ENCODE measurements around the gene TMC7.
"Not testable (repeated sequence)": the region's sequence is repeated elsewhere in the genome, so short reads cannot be mapped to it uniquely, and the experiment has no call there.

TMC7 gene

DNA sequence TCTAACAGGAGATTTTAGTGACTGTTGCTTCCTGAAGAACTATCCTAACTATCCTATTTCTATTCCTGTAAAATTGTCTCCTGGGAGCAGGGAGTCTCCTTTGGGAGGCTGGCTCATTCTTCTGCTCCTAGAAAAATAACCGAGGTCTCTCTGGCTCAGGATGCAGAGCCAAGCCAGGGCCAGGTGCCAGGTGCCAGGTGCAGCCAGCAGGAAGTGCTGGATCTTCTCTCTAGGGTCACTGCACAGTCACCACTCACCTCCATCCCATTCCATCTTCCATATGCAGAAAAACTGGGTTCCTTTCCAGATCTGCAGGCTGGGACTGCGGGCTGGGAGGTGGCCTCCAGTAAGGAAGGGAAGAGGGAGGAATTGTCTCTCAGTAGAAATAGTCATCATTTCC, 3.8 kb upstream of the TMC7 start:
- DNase-seq, result no peak

DNA sequence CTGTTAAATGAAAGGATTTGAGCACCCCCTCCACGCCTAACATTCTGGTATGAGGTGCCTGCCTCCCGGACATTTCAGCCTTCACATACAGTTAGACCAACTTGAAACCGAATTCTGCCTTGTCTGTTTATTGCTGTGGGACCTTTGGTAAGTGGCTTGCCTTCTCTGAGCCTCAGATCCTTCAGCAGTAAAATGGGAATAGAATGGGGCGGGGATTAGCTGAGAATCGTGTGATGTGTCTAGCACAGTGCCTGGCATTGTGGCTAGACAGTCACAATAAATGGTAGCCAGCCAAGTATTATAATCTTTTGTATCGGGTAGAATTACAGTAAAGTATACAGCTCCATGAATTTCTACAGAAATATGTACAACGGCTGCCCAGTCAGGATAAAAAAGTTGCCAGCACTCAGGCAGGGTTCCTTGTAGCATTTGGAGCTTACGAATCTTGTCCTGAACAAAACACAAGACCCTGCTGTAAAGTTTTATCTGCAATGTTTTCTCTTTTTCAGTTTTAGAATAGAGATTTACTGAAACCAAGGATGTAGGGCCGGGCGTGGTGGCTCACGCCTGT, 786 bp downstream of the TMC7 start:
- no peak for DNase-seq

DNA sequence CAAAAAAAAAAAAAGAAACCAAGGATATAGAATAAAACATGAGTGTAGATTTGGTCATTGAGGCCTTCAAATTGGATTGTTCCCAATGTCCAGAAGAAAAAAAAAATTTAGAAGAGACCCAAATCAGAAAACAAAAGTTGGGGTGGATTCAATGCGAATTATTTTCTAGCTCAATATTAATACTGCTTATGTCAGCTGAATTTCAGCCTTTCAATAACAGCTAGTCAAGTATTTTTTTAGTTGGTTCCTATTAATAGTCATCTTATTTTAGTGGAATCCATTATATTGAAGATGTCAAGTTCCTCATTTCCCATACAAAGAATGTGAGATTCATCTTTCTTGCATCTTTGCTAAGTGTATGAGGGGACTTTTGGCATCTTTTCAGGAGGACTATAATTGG, 1.5 kb downstream of the TMC7 start:
- DNase-seq, result not testable (repeated sequence)

DNA sequence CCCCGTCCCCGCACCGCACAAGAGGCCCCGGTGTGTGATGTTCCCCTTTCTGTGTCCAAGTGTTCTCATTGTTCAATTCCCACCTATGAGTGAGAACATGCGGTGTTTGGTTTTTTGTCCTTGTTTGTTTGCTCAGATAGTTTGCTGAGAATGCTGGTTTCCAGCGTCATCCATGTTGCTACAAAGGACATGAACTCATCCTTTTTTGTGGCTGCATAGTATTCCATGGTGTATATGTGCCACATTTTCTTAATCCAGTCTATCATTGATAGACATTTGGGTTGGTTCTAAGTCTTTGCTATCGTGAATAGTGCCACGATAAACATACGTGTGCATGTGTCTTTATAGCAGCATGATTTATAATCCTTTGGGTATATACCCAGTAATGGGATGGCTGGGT, 8.0 kb downstream of the TMC7 start:
- DNase-seq, result not testable (repeated sequence)

DNA sequence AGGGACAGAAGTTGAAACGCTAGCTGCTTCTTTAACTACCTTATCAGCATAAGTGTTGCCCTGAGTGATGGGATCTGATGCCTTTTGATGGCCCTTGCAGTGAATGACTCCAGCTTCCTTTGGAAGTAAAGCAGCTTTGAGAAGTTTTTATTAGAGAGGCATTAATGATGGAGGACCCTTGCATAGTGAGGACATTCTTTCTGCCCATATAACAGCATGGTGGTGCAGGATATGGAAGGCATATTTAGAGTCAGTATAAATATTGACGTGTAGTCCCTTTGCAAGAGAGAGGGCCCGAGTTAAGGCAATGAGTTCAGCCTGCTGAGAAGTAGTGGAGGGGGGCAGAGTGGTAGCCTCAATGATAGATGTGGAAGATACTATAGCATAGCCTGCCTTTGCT, 9.8 kb downstream of the TMC7 start:
- DNase-seq, result not testable (repeated sequence)

DNA sequence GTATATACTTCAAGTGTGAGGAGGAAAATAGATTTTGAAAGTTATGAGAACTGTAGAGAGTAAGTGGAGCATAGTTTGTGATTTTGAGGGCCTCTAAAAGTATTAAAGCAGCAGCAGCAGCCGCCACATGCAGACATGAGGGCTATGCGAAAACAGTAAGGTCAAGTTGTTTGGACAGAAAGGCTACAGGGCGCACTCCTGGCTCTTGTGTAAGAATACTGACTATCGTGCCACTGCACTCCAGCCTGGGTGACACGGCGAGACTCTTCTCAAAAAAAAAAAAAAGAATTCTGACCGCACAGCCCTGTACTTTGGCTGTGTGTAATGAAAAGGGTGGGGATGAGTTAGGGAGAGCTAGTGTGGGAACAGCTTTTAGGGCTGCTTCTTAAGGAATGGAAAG, 10.4 kb downstream of the TMC7 start:
- DNase-seq, result not testable (repeated sequence)

DNA sequence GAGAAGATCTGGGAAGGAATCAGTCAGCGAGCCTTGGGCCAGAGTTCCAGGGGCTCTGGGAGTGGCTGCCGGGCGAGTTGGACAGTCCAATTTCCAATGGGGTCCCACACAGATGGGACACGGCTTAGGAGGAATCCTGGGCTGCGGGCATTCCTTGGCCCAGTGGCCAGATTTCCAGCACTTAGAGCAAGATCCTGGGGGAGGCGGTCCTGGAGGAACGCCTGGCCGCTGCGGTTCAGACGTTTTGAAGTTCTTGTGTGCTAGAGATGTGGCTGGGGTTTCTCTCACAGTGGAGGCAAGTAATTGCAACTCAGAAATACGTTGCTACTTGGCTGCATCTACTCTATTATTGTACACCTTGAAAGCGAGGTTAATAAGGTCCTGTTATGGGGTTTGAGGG, 11.7 kb downstream of the TMC7 start:
- not testable (repeated sequence) for DNase-seq

DNA sequence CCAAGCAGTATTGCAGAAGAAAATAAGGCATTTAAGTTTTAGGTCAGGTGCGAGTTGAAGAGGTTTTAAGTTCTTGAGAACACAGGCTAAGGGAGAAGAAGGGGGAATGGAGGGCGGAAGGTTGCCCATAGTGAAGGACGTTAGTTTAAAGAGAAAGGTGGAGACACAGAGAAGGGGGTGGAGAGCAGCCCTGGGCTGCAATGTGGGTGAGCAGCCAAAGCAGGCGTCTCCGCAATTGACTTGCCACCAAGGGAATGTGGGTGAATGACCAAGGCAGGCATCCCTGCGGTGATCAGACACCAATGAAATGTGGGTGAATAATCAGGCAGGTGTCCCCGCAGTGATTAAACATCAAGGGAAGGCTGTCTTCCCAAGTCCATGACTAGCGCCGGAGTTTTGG, 12.8 kb downstream of the TMC7 start:
- not testable (repeated sequence) for DNase-seq

DNA sequence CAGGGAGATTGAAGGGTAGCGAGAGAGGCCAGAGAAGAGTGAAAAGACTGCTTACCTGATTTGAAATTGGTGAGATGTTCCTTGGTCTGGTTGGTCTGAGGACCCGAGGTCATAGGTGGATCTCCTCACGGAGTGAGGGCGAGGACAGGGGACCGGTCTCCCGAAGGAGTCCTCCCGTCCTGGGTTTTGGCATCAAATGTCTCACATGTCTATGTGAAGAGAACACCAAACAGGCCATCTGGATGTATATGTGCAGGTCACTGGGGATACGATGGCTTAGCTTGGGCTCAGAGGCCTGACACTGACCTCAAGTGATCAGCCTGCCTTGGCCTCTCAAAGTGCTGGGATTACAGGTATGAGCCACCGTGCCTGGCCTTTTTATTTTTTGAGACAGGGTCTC, 13.3 kb downstream of the TMC7 start:
- not testable (repeated sequence) for DNase-seq

DNA sequence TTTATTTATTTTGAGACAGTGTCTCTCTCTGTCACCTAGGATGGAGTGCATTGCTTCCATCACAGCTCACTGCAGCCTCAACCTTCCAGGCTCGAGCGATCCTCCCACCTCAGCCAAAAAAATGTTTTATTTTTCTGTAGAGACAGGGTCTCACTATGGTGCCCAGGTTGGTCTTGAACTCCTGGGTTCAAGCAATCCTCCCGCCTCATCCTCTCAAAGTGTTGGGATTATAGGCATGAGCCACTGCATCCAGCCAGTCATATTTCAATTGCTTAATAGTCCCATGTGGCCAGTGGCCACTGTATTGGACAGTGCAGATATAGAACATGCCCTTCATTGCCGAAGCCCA, 15.3 kb downstream of the TMC7 start:
- DNase-seq, result no peak

DNA sequence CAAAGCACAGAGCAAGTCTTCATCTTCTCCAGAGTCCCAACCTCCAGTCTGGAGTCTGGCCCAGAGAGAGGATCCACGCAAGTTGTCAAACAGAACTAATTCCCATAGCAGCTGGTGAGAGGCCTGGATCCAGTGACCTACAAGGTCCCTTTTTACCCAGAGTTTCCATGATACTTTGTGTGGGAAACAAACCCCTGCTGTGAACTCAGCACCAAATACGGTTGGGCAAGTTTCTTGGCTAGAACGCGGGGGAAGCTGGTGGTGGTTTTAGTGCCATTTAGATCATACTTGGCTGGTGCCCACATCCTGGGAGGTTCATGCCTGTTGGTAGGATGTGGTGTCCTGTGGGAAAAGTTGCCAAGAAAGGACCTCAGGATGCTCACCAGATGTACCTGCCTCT, 18.1 kb downstream of the TMC7 start:
- no peak for DNase-seq

DNA sequence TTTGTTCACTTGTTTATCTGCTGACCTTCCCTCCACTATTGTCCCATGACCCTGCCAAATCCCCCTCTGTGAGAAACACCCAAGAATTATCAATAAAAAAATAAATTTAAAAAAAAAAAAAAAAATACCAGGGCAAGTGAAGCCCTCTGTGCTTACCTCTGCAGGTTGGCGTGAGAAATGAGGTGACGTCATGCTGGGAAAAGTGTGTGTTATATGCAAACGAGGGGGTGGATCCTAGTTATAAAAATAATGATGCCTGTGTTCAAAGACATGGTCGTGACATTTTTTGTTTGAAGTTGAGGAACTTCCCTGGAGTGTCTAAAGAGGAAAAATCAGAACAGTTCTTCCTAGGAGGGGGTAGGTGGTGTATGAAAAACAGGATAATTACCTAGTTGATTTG, 20.2 kb downstream of the TMC7 start:
- DNase-seq, result no peak

DNA sequence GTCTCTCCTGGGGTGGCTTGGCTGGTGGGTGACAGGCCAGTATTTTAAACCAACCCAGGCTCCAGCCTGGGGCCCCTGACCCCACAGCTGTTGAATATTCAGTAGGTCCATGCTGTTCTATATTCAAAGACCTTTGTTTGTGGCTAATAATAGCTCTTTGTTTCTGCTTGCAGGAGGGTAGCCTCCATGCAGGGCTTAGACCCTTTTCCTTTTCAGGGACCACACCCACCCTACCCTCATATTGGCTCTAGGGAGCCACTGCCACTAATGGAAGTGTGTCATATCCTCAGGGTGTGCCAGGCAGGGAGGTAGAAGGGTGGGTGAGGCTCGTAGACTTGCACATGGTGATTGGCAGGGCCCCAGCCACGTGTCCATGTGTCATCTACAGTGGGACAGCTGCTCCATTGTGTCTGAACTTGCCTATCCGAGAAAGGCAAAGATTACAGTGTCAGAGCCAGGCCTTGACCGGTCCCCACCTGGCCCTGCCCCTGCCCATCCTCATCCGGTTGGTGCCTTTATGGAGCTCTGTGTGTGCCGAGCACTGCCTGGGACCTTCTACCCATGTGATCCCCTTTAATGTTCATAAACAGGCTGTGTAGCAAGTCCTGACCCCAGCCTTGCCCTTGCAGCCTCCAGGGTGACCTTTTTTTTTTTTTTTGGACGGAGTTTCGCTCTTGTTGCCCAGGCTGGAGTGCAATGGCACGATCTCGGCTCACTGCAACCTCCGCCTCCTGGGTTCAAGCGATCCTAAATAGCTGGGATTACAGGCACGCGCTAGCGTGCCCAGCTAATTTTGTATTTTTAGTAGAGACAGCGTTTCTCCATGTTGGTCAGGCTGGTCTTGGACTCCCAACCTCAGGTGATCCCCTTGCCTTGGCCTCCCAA, 22.1 kb downstream of the TMC7 start:
- no peak for DNase-seq

DNA sequence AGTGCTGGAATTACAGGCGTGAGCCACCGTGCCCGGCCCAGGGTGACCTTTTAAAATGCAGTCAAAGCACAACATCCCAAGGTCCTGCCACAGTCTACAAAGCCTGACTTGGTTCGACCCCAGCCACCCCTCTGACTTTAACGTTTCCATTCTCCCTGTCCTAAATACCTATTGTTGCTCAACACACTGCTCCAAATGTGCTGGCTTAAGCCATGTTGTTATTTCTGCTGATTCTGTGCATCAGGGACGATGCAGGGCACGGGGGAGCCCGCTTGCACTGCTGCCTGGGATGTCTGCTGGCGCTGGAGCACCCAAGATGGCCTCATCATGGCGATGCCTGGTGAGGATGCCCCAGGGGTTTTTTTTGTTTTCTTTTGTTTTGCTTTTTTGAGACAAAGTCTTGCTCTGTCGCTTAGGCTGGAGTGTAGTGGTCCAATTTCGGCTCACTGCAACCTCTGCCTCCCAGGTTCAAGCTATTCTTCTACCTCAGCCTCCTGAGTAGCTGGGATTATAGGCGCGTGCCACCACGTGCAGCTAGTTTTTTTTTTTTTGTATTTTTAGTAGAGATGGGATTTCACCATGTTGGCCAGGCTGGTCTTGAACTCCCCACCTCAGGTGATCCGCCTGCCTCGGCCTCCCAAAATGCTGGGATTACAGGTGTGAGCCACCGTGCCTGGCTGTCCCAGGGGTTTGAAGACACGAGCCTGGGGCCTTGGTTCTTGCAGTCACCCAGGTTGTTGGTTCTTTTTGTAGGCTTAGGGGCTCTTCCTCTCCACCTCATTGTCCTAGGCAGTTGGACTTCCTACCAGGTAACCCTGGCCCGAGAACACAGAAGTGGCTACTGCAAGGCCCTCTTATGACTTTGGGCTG, 22.9 kb downstream of the TMC7 start:
- DNase-seq, result no peak

DNA sequence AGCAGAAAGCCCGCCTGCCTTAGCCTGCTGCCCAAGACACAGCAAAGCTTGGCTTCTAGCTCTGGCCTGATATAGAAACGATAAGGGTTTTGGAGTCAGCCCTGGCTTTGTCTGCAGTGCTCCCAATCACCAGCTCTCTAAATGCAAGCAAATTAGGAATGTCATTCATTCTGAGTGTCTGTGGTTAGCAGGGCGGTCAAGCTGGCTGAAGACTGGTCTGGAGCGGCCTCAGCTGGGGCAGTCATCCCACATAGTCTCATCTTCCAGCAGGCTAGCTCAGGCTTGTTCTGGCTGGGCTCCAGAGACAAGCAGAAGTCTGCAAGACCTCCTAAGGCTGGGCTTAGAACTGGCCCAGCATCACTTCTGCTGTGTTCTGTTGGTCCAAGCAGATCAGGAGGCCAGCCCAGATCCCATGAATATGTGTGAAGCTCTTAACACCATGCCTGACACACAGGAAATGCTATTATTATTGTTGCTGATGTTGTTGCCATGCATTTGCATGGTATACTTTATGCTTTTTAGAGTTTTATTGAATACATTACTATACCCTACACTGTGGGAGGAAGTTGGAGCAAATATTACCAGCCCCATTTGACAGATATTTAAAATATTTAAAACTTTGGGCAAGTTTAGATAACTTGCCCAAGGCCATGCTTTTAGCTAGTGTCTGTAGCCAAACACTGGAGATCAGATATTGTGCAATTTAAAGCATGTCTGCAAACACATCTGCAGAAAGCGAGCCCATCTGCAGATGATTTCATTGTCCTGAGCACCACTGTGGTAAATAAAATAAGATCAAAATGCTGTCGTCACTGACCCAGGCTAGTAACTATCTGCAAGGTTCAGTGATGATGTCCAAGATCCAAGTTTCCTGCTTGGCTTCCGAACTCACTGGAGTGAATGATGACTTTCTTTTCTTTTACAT, 24.8 kb downstream of the TMC7 start:
- DNase-seq, result no peak

DNA sequence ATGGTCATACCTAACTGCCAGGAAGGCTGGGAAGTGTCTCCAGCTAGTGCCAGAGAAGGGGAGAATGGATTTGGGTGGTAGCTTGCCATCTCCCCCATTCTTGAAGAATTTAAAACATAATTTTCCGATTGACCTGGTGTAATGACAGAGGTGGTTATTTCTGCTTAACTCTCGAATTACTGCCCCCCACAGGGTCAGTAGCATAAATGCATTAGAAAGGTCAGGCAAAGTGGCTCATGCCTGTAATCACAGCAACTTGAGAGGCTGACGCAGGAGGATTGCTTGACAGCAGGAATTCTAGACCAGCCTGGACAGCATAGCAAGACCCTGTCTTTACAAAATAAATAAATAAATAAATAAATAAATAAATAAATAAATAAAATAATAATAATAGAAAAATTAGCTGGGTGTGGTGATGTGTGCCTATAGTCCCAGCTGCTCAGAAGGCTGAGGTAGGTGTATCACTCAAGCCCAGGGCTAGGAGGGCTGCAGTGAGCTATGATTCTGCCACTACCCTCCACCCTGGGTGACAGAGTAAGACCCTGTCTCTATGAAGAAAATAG, 27.5 kb downstream of the TMC7 start:
- no peak for DNase-seq

DNA sequence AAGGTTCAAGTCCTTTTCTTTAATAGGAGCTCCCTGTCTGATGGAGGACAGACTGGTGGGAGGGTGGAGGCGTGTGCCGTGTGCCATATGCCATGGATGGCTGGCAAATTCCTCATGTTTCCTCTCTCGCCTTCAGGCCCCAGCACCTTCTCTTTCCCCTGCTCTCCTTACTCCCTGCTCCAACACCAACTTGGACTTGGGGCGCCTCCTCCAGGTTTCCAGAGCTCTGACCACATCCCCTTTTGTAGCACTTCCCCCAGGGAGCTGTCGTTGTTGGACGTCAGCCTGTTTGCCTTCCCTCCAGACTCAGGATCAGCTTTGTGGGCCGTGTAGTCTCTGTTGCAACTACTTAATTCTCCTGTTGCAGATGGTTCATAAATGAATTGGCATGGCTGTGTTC, 30.7 kb downstream of the TMC7 start:
- DNase-seq, result no peak

DNA sequence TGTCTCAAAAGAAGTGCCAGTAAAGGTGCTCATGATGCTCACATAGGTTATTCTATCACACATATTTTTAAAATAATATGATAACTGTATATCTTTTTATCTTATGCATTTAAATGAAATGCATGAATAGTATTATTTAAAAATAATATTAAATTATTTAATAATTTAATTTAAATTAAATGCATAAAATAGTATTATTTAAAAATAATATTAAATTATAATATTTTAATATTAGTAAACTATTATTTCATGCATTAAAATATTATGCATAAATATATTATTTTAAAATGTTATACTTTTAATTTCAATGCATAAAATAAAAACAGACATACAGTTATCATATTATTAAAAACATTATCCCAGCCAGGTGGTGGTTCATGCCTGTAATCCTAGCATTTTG, 33.4 kb downstream of the TMC7 start:
- no peak for DNase-seq

DNA sequence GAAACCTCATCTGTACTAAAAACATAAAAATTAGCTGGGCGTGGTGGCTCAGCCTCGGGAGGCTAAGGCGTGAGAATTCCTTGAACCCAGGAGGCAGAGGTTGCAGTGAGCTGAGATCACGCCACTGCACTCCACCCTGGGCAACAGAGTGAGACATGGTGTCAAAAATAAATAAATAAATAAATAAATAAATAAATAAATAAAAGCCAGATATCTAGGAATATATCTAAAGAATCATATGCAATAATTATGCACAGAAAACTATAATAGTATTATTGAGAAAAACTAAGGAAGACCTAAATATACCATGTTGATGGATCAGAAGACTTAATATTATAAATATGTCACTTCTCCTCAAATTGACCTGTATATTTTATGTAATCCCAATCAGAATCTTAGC, 37.0 kb downstream of the TMC7 start:
- no peak for DNase-seq

DNA sequence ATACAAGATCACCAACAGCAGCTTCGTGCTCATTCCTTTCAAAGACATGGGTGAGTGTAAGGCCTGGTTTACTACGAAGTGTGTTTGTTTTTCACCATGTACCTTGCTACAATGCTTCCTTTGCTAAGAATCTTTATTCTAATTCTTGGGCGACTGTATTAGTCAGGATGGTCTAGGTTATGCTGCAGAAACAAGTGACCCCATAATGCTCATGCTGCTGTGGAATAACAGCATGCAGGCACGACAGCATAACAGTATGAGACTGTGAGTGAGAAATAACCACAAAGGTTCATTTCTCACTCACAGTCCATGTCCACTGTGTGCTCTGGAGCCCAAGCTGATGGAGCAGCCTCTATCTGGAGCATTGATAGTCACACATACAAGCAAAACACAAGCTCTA, 38.0 kb downstream of the TMC7 start:
- no peak for DNase-seq

DNA sequence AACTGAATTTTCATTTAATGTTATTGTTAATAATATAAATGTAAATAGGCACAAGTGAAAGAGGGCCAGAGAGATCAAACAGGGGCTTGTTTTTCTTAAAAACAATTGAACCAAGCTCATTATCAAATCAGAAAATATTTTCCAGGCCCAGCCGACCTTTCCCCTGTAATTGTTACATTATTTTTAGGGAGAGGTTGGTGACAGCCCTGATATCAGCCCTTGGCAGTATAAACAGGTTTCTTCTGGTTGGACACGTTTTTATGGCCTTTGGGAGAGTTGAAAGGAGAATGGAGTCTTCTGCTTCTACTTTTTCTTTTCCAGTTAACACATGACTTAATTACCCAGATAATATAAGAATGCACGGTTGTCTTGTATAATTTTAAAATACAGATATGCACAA, 43.7 kb downstream of the TMC7 start:
- no peak for DNase-seq

DNA sequence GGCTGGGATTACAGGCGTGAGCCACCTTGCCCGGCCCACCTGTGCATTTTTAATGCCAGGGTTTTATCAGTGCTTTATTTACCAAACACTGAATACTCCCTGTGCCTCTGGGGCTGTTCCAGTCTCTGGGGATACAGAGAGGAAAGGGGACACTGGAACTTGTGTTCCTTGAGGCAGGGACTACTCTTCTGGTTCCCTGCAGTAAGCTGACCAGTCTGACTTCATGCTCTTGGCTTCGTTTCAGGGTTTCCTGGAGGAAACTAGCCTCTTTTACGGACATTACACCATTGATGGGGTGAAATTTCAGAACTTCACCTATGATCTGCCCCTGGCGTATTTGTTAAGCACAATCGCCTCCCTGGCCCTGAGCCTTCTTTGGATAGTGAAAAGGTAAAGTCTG, 46.2 kb downstream of the TMC7 start:
- no peak for DNase-seq

Measured in right kidney (tissue), 1 donor.